K562 (cell line): ENCODE data around the gene MTA2. TPM values are rescaled to one million over a fixed set of nuclear protein-coding genes. Genes with fewer than 3 reads are reported as not detected.
A peak's percentile ranks its signal among the peaks of the same experiment; 100 is the strongest.

Experiments used
- ATF7 ChIP-seq: fragments of 450-650 bp; IDR thresholded peaks from 2 replicates; pipeline ENCODE4 v1.7.1; 2014; ENCODE audit warnings: mild to moderate bottlenecking, moderate library complexity
- CTCF ChIP-seq, 3 experiments: IDR thresholded peaks in 2 of 3; conservative IDR thresholded peaks in 1 of 3; 2 replicates each; pipeline ENCODE4 v1.5.1; 2011 to 2012; ENCODE audit warnings: low read length in 3 of 3, mild to moderate bottlenecking in 3 of 3, control low read depth in 2 of 3, improper control_type of control experiment in 1 of 3, inconsistent platforms in 1 of 3, low read depth in 1 of 3, mixed read lengths in 1 of 3, moderate library complexity in 1 of 3; ENCODE audit not compliant: insufficient read depth in 2 of 3
- HDAC6 ChIP-seq: IDR thresholded peaks from 2 replicates; pipeline ENCODE4 v1.6.1; 2012; ENCODE audit warnings: low read depth, mild to moderate bottlenecking, control low read depth, inconsistent platforms, low read length, moderate library complexity
- HINFP ChIP-seq: fragments of 450-650 bp; conservative IDR thresholded peaks from 2 replicates; pipeline ENCODE4 v1.6.1; 2016; ENCODE audit warnings: missing genetic modification characterization, low read depth, mild to moderate bottlenecking, control low read depth, missing compliant biosample characterization
- ILF3 ChIP-seq: fragments of 450-650 bp; IDR thresholded peaks from 2 replicates; pipeline ENCODE4 v1.6.1; 2018; ENCODE audit warnings: antibody characterized with exemption, mild to moderate bottlenecking, moderate library complexity, borderline replicate concordance
- KHSRP ChIP-seq: fragments of 450-650 bp; IDR thresholded peaks from 2 replicates; pipeline ENCODE4 v1.6.1; 2017
- MCM2 ChIP-seq: fragments of 450-650 bp; IDR thresholded peaks from 2 replicates; pipeline ENCODE4 v1.6.1; 2017; ENCODE audit warnings: low read depth, mild to moderate bottlenecking
- MYBL2 ChIP-seq, 2 experiments: fragments of 450-650 bp in 1 of 2; sonication (generic) in 1 of 2; formaldehyde crosslinking in 1 of 2; IDR thresholded peaks; 2 replicates each; pipeline versions ENCODE4 v1.6.1 to v1.8.1; 2017 to 2022; ENCODE audit warnings: borderline replicate concordance in 1 of 2, inconsistent platforms in 1 of 2, low read depth in 1 of 2, mild to moderate bottlenecking in 1 of 2, missing genetic modification reagents in 1 of 2, moderate library complexity in 1 of 2
- NRF1 ChIP-seq, 2 experiments: fragments of 450-650 bp; IDR thresholded peaks in 1 of 2; conservative IDR thresholded peaks in 1 of 2; 2 replicates each; pipeline ENCODE4 v1.6.1; 2014; ENCODE audit warnings: mild to moderate bottlenecking in 2 of 2
- POLR2AphosphoS5 ChIP-seq: IDR thresholded peaks from 2 replicates; pipeline ENCODE4 v1.6.1; 2011; ENCODE audit warnings: mild to moderate bottlenecking, low read depth, low read length, moderate library complexity; ENCODE audit not compliant: control insufficient read depth, insufficient read depth
- RNF2 ChIP-seq: sonication (generic); IDR thresholded peaks from 2 replicates; pipeline ENCODE4 v1.6.1; 2016
- ZBTB40 ChIP-seq, 2 experiments: fragments of 450-650 bp in 1 of 2; sonication (generic) in 1 of 2; formaldehyde crosslinking in 1 of 2; IDR thresholded peaks; 2 replicates each; pipeline versions ENCODE4 v1.7.1 to v1.9.0; 2016 to 2022; ENCODE audit warnings: inconsistent platforms in 1 of 2, mild to moderate bottlenecking in 1 of 2, missing genetic modification reagents in 1 of 2
- polyA plus RNA-seq, 8 experiments: library from polyadenylated mRNA; depleted of rRNA in 4 of 8; stranded (reverse) in 5 of 8; unstranded in 3 of 8; fragments of >200 nt; fragmentation: Nextera tagmentation in 2 of 8; fragmentation: Illumina TruSeq in 1 of 8; extraction: Ambion mirVana in 2 of 8; extraction: Trizol in 1 of 8; gene quantifications; 2 replicates each; pipeline versions ENCODE4 v1.2.1 to v1.2.3, GENCODE V29; 2011 to 2014; ENCODE audit warnings: inconsistent platforms in 1 of 8, missing spikeins in 1 of 8
- total RNA-seq, 7 experiments: library from RNA; depleted of rRNA in 6 of 7; stranded (reverse); fragments of >200 nt in 6 of 7; fragmentation: Illumina TruSeq in 2 of 7; extraction: Trizol in 2 of 7; gene quantifications; 2 replicates each; pipeline versions ENCODE4 v1.2.1 to v1.2.3, GENCODE V29; 2011 to 2021; ENCODE audit warnings: low replicate concordance in 1 of 7

MTA2 gene
- total and polyA plus RNA-seq, 9 of the 15 experiments (the other 6 are each of a cell fraction or from before 2014, with no cell fraction given), result 6.2 to 220 (median 172) TPM

- peak; percentile 86 for TF ChIP-seq ATF7
- no peak for TF ChIP-seq MCM2
- TF ChIP-seq ILF3, result no peak
- peak; percentile 46 for TF ChIP-seq ZBTB40 (IDR thresholded peaks at IDR 0.05)
- TF ChIP-seq ZBTB40 (CRISPR knock-in tag; IDR thresholded peaks at IDR 0.05), result no peak
- peak; percentile 56; the same call in 1 of the 2 replicates for TF ChIP-seq POLR2AphosphoS5
- TF ChIP-seq HDAC6, result no peak
- TF ChIP-seq RNF2, result peak; percentile 67; the same call in 1 of the 2 replicates
- TF ChIP-seq MYBL2 (IDR thresholded peaks at IDR 0.05; ENCODE audit: low read depth), result no peak
- TF ChIP-seq MYBL2 (CRISPR knock-in tag; IDR thresholded peaks at IDR 0.05; ENCODE audit: borderline replicate concordance), result no peak
- 0 out of 2 replicates have a peak, but pooled peaks have one; percentile 62 for TF ChIP-seq HINFP (tag)
- peak; percentile 62 to 75 for TF ChIP-seq NRF1 (conservative IDR thresholded peaks at IDR 0.05 in 1 of 2, IDR thresholded peaks at IDR 0.05 in 1 of 2)
- TF ChIP-seq CTCF (IDR thresholded peaks at IDR 0.05 in 2 of 3, conservative IDR thresholded peaks at IDR 0.05 in 1 of 3; ENCODE audit: insufficient read depth in 2 of 3, low read depth in 1 of 3, low read length in 3 of 3), result no peak
- no peak for TF ChIP-seq KHSRP
Observed at GRCh38 chr11:62599069-62599696, 2.5 kb downstream of the MTA2 start (continued).
